Spleen (tissue), 7 donors: Measurements from ENCODE around the gene KDF1.

ENCODE experiments used
- CTCF ChIP-seq, 11 experiments: fragments of 200-600 bp in 7 of 11; fragments of 450-650 bp in 4 of 11; sonication (generic) in 4 of 11; IDR thresholded peaks in 8 of 11; conservative IDR thresholded peaks in 3 of 11; 1 replicate in 7 of 11; 2 replicates in 4 of 11; pipeline versions ENCODE4 v1.4.0 to v1.8.0; 2016 to 2021; ENCODE audit warnings: antibody characterized with exemption in 11 of 11, inconsistent platforms in 4 of 11, mild to moderate bottlenecking in 1 of 11
- POLR2AphosphoS5 ChIP-seq, 3 donors: sonication (generic); formaldehyde crosslinking; IDR thresholded peaks; one replicate each; pipeline ENCODE4 v1.5.1; 2017; ENCODE audit warnings: antibody characterized with exemption in 3 of 3
- donor health status: DM: no; HTN: no; CAD: no; lungs with moderate emphysema.
- donor health status: DM: no; HTN: no; CAD: no.
- donor health status: DM: no; HTN: no; CAD: no.

- no peak for TF ChIP-seq CTCF (IDR thresholded peaks at IDR 0.05 in 8 of 11, conservative IDR thresholded peaks at IDR 0.05 in 3 of 11)
- TF ChIP-seq POLR2AphosphoS5 (IDR thresholded peaks at IDR 0.05): no peak
Measured at GRCh38 chr1:26907071-26907917, 53.0 kb downstream of the KDF1 start.
